ENCODE measurements around the gene SLC35F2. TPM values are rescaled to one million over a fixed set of nuclear protein-coding genes. Genes with fewer than 3 reads are reported as not detected.
A peak's percentile ranks its signal among the peaks of the same experiment; 100 is the strongest.

The SLC35F2 gene
- polyA plus RNA-seq, 1 experiment: 0.82 TPM

DNA sequence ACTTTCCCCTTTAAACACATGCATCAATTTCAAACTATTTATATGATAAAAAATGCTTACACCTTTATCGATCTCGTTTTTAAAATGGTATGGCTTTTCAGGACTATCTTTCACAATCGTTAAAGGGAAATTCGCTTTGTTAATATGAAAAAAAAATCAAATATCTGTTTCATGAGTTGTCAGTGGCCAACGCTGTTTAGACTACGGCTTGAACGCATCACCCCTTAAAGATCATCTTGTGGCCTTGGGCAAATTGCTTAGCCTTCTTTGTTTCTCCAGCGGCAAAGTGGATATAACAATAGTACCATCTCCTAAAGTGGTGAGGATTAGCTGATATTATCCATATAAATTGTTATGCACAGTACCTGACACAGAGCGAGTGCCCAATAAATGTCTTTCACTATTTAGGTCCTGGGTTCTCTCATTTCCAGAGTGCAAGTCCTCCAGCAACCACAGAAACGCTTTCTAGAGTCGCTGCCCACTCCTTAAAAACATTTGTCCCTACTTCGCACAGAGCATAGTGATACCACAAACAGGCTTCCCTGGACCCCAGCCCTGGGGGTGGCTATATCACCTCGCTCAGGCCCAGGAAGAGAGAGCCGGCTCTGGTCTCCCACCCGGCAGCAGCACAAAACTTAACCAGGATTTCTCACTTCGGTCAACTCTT lies 904 bp downstream of the SLC35F2 start:
- POLR2A ChIA-PET: no interaction called here
- TF ChIP-seq, protein P1, sequence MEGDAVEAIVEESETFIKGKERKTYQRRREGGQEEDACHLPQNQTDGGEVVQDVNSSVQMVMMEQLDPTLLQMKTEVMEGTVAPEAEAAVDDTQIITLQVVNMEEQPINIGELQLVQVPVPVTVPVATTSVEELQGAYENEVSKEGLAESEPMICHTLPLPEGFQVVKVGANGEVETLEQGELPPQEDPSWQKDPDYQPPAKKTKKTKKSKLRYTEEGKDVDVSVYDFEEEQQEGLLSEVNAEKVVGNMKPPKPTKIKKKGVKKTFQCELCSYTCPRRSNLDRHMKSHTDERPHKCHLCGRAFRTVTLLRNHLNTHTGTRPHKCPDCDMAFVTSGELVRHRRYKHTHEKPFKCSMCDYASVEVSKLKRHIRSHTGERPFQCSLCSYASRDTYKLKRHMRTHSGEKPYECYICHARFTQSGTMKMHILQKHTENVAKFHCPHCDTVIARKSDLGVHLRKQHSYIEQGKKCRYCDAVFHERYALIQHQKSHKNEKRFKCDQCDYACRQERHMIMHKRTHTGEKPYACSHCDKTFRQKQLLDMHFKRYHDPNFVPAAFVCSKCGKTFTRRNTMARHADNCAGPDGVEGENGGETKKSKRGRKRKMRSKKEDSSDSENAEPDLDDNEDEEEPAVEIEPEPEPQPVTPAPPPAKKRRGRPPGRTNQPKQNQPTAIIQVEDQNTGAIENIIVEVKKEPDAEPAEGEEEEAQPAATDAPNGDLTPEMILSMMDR (IDR thresholded peaks at IDR 0.05; ENCODE audit: insufficient read depth, low read depth, low read length): no peak
- no peak for DNase-seq (ENCODE audit: low read depth)

DNA sequence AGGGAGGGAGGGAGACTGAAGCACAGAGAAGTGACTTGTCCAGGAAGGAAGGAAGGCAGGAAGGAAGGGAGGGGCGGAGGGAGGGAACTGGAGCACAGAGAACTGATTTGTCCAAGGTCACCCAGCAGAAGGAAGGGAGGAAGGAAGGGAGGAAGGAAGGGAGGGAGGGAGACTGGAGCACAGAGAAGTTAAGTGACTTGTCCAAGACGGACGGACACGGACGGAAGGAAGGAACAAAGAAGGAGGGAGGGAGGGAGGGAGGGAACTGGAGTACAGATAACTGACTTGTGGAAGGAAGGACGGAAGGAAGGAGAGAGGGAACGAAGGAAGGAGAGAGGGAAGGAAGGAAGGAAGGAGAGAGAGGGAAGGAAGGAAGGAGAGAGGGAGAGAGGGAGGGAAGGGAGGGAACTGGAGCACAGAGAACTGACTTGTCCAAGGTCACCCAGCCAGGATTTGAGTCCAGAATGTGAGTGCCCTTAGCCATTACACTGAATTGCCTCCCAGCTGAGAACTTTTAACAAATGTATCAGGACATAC lies 1.5 kb downstream of the SLC35F2 start:
- no peak overlapping the region for H3K4me3 ChIP-seq (ENCODE audit: low read depth, low read length)
- TF ChIP-seq, protein P1 (IDR thresholded peaks at IDR 0.05; ENCODE audit: insufficient read depth, low read depth, low read length): no peak
- no peaks in the 10 kb centered on the region for H3K36me3 ChIP-seq (ENCODE audit: control insufficient read depth, insufficient read depth, low read length)
- peaks cover 2% of the 10 kb centered on the region; the same call in 1 of the 2 replicates for H3K27me3 ChIP-seq (ENCODE audit: control insufficient read depth, insufficient read depth, low read length)
- ChIA-PET POLR2A (no interaction called here), CTCF (no interaction called here)
- DNase-seq (ENCODE audit: low read depth): no peak

More for the DNA sequence above, 904 bp downstream of the SLC35F2 start:
- H3K4me3 ChIP-seq (ENCODE audit: low read depth, low read length): peak overlapping the region; percentile 64
- no peaks in the 10 kb centered on the region for H3K36me3 ChIP-seq (ENCODE audit: control insufficient read depth, insufficient read depth, low read length)
- peaks cover 2% of the 10 kb centered on the region; the same call in 1 of the 2 replicates for H3K27me3 ChIP-seq (ENCODE audit: control insufficient read depth, insufficient read depth, low read length)
- CTCF ChIA-PET: no interaction called here

DNA sequence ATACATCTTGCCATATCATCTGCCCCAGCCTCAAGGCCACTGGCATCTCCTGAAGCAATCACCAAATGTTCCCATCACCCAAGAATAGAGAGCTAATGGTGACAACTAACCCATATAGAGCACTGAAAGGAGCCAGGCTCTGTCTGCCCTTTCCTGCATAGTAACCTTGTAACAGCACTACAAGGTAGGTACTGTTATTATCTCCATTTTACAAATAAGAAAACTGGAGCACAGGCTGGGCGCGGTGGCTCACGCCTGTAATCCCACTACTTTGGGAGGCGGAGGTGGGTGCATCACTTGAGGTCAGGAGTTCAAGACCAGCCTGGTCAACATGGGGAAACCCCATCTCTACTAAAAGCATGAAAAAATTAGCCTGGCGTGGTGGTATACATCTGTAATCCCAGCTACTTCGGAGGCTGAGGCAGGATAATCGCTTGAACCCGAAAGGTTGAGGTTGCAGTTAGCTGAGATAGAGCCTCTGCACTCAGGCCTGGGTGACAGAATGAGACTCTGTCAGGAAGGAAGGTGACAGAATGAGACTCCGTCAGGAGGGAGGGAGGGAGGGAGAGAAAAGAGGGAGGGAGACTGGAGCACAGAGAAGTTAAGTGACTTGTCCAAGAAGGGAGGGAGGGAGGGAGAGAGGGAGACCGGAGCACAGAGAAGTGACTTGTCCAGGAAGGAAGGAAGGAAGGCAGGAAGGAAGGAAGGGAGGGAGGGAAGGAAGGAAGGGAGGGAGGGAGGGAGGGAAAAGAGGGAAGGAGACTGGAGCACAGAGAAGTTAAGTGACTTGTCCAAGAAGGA lies 2.2 kb downstream of the SLC35F2 start:
- TF ChIP-seq, protein P1 (IDR thresholded peaks at IDR 0.05; ENCODE audit: insufficient read depth, low read depth, low read length): no peak
- Histone ChIP-seq H3K4me3 (ENCODE audit: low read depth, low read length) (no peak overlapping the region), H3K36me3 (ENCODE audit: control insufficient read depth, insufficient read depth, low read length) (no peaks in the 10 kb centered on the region), H3K27me3 (ENCODE audit: control insufficient read depth, insufficient read depth, low read length) (peaks cover 2% of the 10 kb centered on the region; the same call in 1 of the 2 replicates)
- DNase-seq (ENCODE audit: low read depth): no peak
- POLR2A ChIA-PET: no interaction called here
- CTCF ChIA-PET: no interaction called here

DNA sequence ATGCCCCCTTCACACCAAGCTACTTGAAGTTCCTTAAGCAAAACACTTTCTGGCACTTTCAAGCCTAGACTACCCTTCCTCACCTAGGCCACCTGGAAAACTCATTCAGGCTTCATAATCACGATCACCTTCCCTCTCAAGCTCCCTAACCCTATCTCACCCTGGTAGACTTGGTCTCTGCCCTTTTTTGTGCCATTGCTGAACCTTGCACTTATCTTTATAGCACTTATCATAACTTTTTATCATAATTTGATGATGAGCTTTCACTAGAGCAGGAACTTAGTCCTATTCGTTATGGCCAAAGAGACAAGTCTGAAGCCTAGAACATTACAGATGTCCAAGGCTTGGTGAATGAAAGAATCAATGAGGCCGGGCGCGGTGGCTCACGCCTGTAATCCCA lies 5.5 kb downstream of the SLC35F2 start:
- TF ChIP-seq, protein P1 (IDR thresholded peaks at IDR 0.05; ENCODE audit: insufficient read depth, low read depth, low read length): no peak
- Histone ChIP-seq H3K4me3 (ENCODE audit: low read depth, low read length) (no peak overlapping the region), H3K36me3 (ENCODE audit: control insufficient read depth, insufficient read depth, low read length) (no peaks in the 10 kb centered on the region), H3K27me3 (ENCODE audit: control insufficient read depth, insufficient read depth, low read length) (no peaks in the 10 kb centered on the region)
- ChIA-PET POLR2A (interaction anchor here (0.5 kb wide), 1 partner anchor 819 kb away, joined by 24 read pairs; no protein-coding TSS in a partner anchor), CTCF (no interaction called here)
- no peak for DNase-seq (ENCODE audit: low read depth)

DNA sequence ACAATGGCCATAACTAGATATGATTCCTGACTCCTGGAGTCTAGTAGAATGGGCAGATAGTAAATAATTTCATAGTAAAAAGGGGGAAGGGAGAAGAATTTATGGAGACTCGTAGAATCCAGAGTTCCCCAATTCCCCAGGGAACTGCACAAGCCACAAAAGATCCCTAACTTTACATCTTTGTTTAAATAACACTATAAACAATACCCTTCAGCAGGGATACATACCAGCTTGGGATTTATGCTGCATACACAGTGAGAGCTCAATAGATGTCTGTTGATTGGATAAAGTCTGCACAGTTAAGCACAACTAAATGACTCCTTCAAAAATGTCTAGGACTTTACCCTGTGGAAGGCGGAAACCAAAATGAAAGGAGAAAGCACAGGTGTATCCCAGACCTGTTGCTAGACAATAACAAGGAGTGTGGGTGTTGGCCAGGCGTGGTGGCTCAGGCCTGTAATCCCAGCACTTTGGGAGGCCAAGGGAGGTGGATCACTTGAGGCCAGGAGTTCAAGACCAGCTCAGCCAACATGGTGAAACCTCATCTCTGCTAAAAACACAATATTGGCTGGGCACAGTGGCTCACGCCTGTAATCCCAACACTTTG lies 6.8 kb downstream of the SLC35F2 start:
- Histone ChIP-seq H3K4me3 (ENCODE audit: low read depth, low read length) (no peak overlapping the region), H3K36me3 (ENCODE audit: control insufficient read depth, insufficient read depth, low read length) (no peaks in the 10 kb centered on the region), H3K27me3 (ENCODE audit: control insufficient read depth, insufficient read depth, low read length) (no peaks in the 10 kb centered on the region)
- TF ChIP-seq, protein P1 (IDR thresholded peaks at IDR 0.05; ENCODE audit: insufficient read depth, low read depth, low read length): no peak
- POLR2A ChIA-PET: no interaction called here
- no peak for DNase-seq (ENCODE audit: low read depth)
- CTCF ChIA-PET: no interaction called here

All from BJ (cell line).